Loucy (cell line): ENCODE results near the gene NME1.
"Not testable (repeated sequence)": the region's sequence is repeated elsewhere in the genome, so short reads cannot be mapped to it uniquely, and the experiment has no call there.

Experiments used
- H2AFZ ChIP-seq: fragments of 200-600 bp; sonication (generic); 2 replicates; pipeline ENCODE4 v1.6.0; 2016; ENCODE audit warnings: antibody characterized with exemption, mild to moderate bottlenecking, low read length, moderate library complexity
- H3F3A ChIP-seq: fragments of 200-600 bp; 2 replicates; pipeline ENCODE4 v1.6.0; 2016; ENCODE audit warnings: antibody characterized with exemption, low read depth, mild to moderate bottlenecking
- H3K27me3 ChIP-seq: fragments of 200-600 bp; sonication (generic); 2 replicates; pipeline ENCODE4 v1.6.1; 2014; ENCODE audit warnings: low read length, mild to moderate bottlenecking; ENCODE audit not compliant: insufficient read depth, poor library complexity, severe bottlenecking
- H3K36me3 ChIP-seq: fragments of 200-600 bp; sonication (generic); 2 replicates; pipeline ENCODE4 v1.6.1; 2016; ENCODE audit warnings: low read length; ENCODE audit not compliant: insufficient read depth
- H3K4me1 ChIP-seq: fragments of 200-600 bp; sonication (generic); 2 replicates; pipeline ENCODE4 v1.5.1; 2014; ENCODE audit warnings: low read length, mild to moderate bottlenecking; ENCODE audit not compliant: insufficient read depth, poor library complexity, severe bottlenecking
- H3K4me2 ChIP-seq: fragments of 200-600 bp; sonication (generic); 2 replicates; pipeline ENCODE4 v1.6.0; 2014; ENCODE audit warnings: antibody characterized with exemption, low read length, low read depth, mild to moderate bottlenecking; ENCODE audit not compliant: poor library complexity, severe bottlenecking
- H3K4me3 ChIP-seq: fragments of 200-600 bp; sonication (generic); 2 replicates; pipeline ENCODE4 v1.5.1; 2014; ENCODE audit warnings: low read length, mild to moderate bottlenecking, mixed read lengths; ENCODE audit not compliant: poor library complexity, severe bottlenecking
- H3K79me2 ChIP-seq: fragments of 200-600 bp; sonication (generic); 2 replicates; pipeline ENCODE4 v1.6.1; 2014; ENCODE audit warnings: low read length; ENCODE audit not compliant: insufficient read depth
- H3K9ac ChIP-seq: fragments of 200-600 bp; sonication (generic); 2 replicates; pipeline ENCODE4 v1.6.0; 2014; ENCODE audit warnings: mild to moderate bottlenecking, low read depth, low read length, moderate library complexity; ENCODE audit not compliant: poor library complexity, severe bottlenecking
- H3K9me2 ChIP-seq: fragments of 200-600 bp; sonication (generic); replicated peaks from 2 replicates; pipeline ENCODE4 v1.6.1; 2016; ENCODE audit warnings: low read depth, low read length, mixed read lengths
- H3K9me3 ChIP-seq: fragments of 200-600 bp; sonication (generic); 2 replicates; pipeline ENCODE4 v1.6.1; 2014; ENCODE audit warnings: mild to moderate bottlenecking, antibody characterized with exemption, low read length, low read depth; ENCODE audit not compliant: insufficient read depth
- H4K20me1 ChIP-seq: fragments of 200-600 bp; sonication (generic); 2 replicates; pipeline ENCODE4 v1.6.0; 2014; ENCODE audit warnings: antibody characterized with exemption, low read length, mild to moderate bottlenecking; ENCODE audit not compliant: insufficient read depth, poor library complexity, severe bottlenecking
- CTCF ChIP-seq: fragments of 200-600 bp; sonication (generic); conservative IDR thresholded peaks from 2 replicates; pipeline ENCODE4 v1.5.1; 2014; ENCODE audit warnings: mild to moderate bottlenecking, antibody characterized with exemption, low read length
- EZH2phosphoT487 ChIP-seq: fragments of 200-600 bp; IDR thresholded peaks from 2 replicates; pipeline ENCODE4 v1.6.1; 2018; ENCODE audit warnings: antibody characterized with exemption, mild to moderate bottlenecking, moderate library complexity, borderline replicate concordance

NME1 gene

GRCh38 chr17:51166987-51167931 lies 13.9 kb downstream of the NME1 start:
- Histone ChIP-seq H3K9me2 (no peaks in the 10 kb centered on the region), H3K4me2 (peak overlapping the region; percentile 89), H3K4me3 (peak overlapping the region; percentile 78), H2AFZ (peak overlapping the region; percentile 85), H4K20me1 (peaks cover 13% of the 10 kb centered on the region), H3K9me3 (no peaks in the 10 kb centered on the region), H3K9ac (peak overlapping the region; percentile 87), H3K27me3 (no peaks in the 10 kb centered on the region), H3K4me1 (peaks cover 25% of the 10 kb centered on the region), H3K79me2 (peaks cover 36% of the 10 kb centered on the region), H3K36me3 (peaks cover 31% of the 10 kb centered on the region; the same call in 1 of the 2 replicates), H3F3A (peaks cover 3% of the 10 kb centered on the region; the same call in 1 of the 2 replicates)
- TF ChIP-seq CTCF (peak; percentile 73), EZH2phosphoT487 (no peak)

GRCh38 chr17:51169340-51169739 lies 16.0 kb downstream of the NME1 start:
- Histone ChIP-seq H4K20me1 (peaks cover 13% of the 10 kb centered on the region), H3K4me1 (peaks cover 27% of the 10 kb centered on the region), H2AFZ (no peak overlapping the region), H3K79me2 (peaks cover 36% of the 10 kb centered on the region), H3K27me3 (no peaks in the 10 kb centered on the region), H3K9me3 (no peaks in the 10 kb centered on the region), H3K36me3 (peaks cover 20% of the 10 kb centered on the region; the same call in 1 of the 2 replicates), H3K9me2 (no peaks in the 10 kb centered on the region), H3K4me2 (peak overlapping the region; percentile 8), H3F3A (peaks cover 3% of the 10 kb centered on the region; the same call in 1 of the 2 replicates), H3K9ac (peak overlapping the region; percentile 21), H3K4me3 (no peak overlapping the region)
- TF ChIP-seq CTCF, result no peak
- no peak for TF ChIP-seq EZH2phosphoT487

DNA sequence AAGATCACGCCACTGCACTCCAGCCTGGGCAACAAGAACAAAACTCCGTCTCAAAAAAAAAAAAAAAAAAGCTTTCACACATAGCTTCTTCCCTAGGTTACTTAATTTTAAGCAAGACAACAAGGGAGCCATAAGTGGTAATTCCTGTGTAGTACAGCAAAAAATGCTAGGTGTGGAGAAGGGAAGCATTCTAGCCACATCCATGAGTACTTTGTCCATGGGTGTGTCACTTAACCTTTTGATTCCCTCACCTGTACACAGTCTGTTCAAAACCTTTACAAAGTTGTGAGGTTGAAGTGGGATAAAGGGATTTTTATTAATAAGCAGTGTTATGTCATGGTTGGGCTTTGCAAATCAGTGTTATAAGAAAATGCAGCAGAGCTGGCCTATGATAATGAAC lies 17.4 kb downstream of the NME1 start:
- Histone ChIP-seq H3K4me1 (peaks cover 22% of the 10 kb centered on the region), H3K9me2 (no peaks in the 10 kb centered on the region), H3F3A (peaks cover 3% of the 10 kb centered on the region; the same call in 1 of the 2 replicates), H4K20me1 (peaks cover 13% of the 10 kb centered on the region), H3K9me3 (no peaks in the 10 kb centered on the region), H3K4me3 (no peak overlapping the region), H3K9ac (no peak overlapping the region), H2AFZ (no peak overlapping the region), H3K79me2 (peaks cover 36% of the 10 kb centered on the region), H3K36me3 (peaks cover 20% of the 10 kb centered on the region; the same call in 1 of the 2 replicates), H3K4me2 (peak overlapping the region; percentile 5), H3K27me3 (no peaks in the 10 kb centered on the region)
- TF ChIP-seq EZH2phosphoT487, result no peak
- TF ChIP-seq CTCF, result no peak

DNA sequence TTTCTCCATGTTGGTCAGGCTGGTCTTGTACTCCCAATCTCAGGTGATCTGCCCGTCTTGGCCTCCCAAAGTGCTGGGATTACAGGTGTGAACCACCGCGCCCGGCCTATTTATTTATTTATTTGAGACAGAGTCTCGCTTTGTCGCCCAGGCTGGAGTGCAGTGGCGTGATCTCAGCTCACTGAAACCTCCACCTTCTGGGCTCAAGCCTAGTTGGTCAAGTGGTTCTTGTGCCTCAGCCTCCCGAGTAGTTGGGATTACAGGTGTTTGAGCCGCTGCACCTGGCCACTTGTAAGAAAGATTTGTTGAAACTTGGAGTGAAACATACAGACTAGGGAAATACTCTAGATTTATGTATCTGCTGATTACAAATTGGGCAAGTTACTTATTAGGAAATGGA lies 18.7 kb downstream of the NME1 start:
- not testable (repeated sequence) for H3F3A ChIP-seq, H3K9ac ChIP-seq, H3K9me3 ChIP-seq, H3K27me3 ChIP-seq, H3K4me3 ChIP-seq, H3K4me2 ChIP-seq, H2AFZ ChIP-seq, H3K9me2 ChIP-seq
- H4K20me1 ChIP-seq, result peaks cover 13% of the 10 kb centered on the region
- peaks cover 18% of the 10 kb centered on the region for H3K4me1 ChIP-seq
- H3K79me2 ChIP-seq, result peaks cover 32% of the 10 kb centered on the region
- peaks cover 20% of the 10 kb centered on the region; the same call in 1 of the 2 replicates for H3K36me3 ChIP-seq
